Gastroesophageal sphincter (tissue), 3 donors: ENCODE measurements around the gene CTR9.

Experiments
- EP300 ChIP-seq: sonication (generic); formaldehyde crosslinking; IDR thresholded peaks from one replicate; pipeline ENCODE4 v1.6.1; 2017; ENCODE audit warnings: antibody characterized with exemption, mild to moderate bottlenecking
- TF ChIP-seq, protein P1 (sequence below), 4 experiments: fragments of 200-600 bp in 2 of 4; fragments of 450-650 bp in 2 of 4; sonication (generic) in 1 of 4; IDR thresholded peaks; one replicate each; pipeline ENCODE4 v1.5.1; 2017 to 2019; ENCODE audit warnings: antibody characterized with exemption in 4 of 4, mild to moderate bottlenecking in 2 of 4, moderate library complexity in 2 of 4

DNA sequence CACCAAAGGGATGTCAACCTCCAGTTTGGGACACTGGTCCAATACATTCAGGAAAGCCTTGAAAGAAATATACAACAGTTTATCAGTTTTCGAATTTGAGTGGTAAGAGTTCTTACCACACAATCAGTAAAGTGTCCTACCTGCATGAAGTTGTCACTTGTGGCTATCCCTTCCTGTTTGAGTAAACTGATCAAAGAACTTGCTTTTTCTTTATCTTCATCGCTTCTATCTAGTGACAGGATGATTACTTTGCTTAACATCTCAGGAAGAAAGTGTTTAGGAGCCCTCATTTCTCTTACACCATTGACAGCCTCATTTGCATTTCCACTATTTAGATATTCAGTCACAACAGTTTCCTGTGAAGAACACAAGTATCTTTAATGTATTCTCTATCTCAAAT, 49.2 kb downstream of the CTR9 start:
- no peak for TF ChIP-seq EP300
- TF ChIP-seq, protein P1, sequence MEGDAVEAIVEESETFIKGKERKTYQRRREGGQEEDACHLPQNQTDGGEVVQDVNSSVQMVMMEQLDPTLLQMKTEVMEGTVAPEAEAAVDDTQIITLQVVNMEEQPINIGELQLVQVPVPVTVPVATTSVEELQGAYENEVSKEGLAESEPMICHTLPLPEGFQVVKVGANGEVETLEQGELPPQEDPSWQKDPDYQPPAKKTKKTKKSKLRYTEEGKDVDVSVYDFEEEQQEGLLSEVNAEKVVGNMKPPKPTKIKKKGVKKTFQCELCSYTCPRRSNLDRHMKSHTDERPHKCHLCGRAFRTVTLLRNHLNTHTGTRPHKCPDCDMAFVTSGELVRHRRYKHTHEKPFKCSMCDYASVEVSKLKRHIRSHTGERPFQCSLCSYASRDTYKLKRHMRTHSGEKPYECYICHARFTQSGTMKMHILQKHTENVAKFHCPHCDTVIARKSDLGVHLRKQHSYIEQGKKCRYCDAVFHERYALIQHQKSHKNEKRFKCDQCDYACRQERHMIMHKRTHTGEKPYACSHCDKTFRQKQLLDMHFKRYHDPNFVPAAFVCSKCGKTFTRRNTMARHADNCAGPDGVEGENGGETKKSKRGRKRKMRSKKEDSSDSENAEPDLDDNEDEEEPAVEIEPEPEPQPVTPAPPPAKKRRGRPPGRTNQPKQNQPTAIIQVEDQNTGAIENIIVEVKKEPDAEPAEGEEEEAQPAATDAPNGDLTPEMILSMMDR (IDR thresholded peaks at IDR 0.05), result no peak
